Measurements from ENCODE around the gene HHIP.

DNA sequence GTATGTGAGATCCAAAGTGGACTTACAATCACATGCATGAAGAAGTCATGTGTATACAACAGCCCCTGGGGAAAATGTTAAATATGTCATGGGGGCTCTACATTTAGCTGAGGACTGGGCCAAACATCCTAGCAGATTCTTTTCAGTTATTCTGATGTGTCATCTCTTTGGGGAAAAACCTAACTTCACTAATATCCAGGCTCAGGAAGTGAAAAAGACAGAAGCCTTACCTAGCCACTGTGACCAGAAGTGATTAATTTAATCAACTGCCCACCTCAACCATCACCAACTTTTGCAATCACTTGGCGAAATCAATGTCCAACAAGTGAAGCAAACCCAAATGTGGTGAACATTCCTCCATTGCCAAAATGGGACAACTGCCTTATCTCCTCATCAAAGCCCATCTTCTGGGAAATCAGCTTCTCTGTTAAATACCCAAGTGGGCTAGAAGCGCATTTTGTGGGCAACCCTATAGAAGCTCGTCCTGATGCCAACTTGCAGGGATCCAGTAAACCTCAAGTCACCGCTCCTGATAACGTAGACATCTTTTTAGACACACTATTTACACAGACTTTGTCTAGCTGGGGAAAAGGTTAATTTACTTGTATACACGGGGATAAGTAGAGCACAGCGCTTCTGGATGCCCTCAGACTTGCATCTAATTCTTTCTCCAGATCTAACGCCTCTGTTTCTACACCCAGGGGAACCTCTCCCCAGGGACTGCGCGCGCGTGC is 1.4 kb upstream of the HHIP start:
- TF ChIP-seq, protein P1, sequence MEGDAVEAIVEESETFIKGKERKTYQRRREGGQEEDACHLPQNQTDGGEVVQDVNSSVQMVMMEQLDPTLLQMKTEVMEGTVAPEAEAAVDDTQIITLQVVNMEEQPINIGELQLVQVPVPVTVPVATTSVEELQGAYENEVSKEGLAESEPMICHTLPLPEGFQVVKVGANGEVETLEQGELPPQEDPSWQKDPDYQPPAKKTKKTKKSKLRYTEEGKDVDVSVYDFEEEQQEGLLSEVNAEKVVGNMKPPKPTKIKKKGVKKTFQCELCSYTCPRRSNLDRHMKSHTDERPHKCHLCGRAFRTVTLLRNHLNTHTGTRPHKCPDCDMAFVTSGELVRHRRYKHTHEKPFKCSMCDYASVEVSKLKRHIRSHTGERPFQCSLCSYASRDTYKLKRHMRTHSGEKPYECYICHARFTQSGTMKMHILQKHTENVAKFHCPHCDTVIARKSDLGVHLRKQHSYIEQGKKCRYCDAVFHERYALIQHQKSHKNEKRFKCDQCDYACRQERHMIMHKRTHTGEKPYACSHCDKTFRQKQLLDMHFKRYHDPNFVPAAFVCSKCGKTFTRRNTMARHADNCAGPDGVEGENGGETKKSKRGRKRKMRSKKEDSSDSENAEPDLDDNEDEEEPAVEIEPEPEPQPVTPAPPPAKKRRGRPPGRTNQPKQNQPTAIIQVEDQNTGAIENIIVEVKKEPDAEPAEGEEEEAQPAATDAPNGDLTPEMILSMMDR (IDR thresholded peaks at IDR 0.05) = no peak
- TF ChIP-seq EZH2 (IDR thresholded peaks at IDR 0.05) = no peak

Measured in neural progenitor cell (in vitro differentiated cells).